GM18951 (cell line): ENCODE measurements around the gene RHOBTB3.

Experiments used
- POLR2A ChIP-seq: IDR thresholded peaks from 4 replicates; pipeline ENCODE4 v1.6.1; 2011; ENCODE audit warnings: mild to moderate bottlenecking; ENCODE audit not compliant: insufficient read length, insufficient read depth; ENCODE audit errors: extremely low read depth
- in situ Hi-C: fragments of 300-500 bp; cut with MboI; formaldehyde crosslinking; loops from one replicate; pipeline ENCODE4 v1.12.0; 2022; ENCODE audit warnings: low sequenced_read_pairs, mixed read lengths, inconsistent platforms; ENCODE audit not compliant: unreplicated experiment

RHOBTB3 gene

DNA sequence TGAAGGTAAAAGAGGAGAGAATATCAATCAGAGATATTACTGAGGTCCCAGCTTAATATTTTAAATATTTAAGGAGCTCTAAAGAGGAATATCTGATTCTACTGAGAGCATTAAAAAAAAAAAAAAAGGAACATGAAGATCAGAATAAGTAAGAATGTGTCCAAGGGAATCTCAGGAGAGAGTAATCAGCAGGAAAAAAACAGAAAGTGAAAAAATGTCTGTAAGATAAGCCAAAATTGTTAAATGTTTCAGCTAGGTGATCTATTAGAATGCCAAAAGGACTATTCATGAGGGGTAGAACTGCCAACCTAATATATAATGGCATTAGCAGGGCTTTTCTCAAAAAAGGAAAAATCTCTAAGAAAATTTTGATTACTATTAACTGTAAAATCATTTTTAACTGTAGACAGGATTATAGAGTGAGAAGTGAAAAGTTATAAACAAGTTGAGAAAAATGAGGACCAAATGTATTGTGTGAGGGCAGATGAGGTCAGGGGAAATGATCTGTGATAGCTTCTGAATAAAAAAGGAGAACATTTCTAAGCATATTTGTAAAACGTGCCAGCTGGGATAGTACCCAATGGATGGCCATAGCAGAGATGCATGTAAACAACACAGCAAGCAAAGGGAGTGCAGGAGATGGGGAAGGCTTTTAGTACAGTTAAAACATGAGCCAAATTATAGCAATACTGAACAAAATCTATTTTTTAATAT, 9.4 kb upstream of the RHOBTB3 start:
- no peak for TF ChIP-seq POLR2A
- in situ Hi-C loops = no loop called here

DNA sequence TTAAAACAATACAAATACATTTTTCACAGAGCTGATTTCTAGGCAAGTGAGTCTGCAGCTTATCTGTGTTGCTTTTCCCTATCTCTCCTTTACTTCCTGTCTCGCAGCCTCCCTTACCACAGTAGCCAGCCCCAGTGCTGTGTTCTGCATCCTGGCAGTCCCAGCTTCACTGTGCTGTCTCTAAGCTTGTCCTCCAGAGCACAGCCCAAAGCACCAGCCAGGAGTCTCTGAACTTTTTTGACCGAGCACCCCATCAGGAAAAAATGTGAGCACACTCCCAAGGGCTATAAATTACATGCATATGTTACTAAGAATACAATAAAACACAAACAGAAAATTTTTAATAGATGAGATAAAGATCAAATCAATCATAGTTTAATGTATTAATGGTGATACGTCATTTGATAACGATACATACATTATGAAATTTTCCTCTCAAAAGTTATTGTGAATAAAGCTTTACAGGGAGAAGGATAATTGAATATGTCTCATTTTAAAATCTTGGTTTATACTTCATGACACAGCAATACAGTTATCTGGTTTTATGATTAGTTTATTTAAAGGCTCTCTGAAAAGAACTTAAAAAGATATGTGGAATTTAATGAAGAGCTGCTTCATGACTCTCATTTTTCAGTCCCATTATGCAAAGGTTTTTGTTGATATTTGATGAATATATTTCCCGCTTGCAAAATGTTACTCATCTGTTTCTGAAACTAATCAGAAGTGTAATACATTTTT, 7.3 kb upstream of the RHOBTB3 start:
- in situ Hi-C loops = no loop called here

DNA sequence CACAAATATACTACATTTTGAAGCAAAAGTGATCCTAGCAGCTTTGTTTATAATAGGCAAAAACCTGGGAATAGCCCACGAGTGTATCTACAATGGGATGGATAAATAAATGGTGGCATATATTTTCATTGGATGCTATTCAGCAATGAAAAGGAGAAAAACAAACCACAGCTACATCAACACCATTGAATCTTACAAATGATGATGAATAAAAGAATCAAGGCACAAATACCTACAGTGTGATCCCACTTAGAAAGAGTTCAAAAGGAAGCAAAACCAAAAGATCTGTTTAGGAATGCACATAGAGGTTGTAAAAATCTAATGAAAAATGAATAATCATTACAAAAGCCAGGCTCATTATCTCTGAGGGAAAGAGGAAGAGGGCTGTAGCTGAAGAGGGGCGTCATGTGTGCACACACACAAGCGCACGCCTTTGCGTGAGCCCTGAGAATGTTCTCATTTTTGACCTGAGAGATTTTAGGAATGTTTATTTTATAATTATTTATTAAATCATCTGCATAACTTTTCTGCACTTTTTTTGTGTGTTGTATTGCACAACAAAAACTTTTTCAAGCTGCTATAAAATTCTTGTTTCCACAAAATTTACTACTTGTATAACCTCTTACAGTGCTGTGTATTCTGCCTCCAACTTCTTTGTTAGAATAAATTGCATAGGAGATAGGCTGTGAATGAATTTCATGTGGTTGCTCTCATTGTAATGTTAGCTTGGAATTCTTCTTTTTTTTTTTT, 5.9 kb upstream of the RHOBTB3 start:
- in situ Hi-C loops = no loop called here

More for the DNA sequence above, 7.3 kb upstream of the RHOBTB3 start:
- no peak for TF ChIP-seq POLR2A

DNA sequence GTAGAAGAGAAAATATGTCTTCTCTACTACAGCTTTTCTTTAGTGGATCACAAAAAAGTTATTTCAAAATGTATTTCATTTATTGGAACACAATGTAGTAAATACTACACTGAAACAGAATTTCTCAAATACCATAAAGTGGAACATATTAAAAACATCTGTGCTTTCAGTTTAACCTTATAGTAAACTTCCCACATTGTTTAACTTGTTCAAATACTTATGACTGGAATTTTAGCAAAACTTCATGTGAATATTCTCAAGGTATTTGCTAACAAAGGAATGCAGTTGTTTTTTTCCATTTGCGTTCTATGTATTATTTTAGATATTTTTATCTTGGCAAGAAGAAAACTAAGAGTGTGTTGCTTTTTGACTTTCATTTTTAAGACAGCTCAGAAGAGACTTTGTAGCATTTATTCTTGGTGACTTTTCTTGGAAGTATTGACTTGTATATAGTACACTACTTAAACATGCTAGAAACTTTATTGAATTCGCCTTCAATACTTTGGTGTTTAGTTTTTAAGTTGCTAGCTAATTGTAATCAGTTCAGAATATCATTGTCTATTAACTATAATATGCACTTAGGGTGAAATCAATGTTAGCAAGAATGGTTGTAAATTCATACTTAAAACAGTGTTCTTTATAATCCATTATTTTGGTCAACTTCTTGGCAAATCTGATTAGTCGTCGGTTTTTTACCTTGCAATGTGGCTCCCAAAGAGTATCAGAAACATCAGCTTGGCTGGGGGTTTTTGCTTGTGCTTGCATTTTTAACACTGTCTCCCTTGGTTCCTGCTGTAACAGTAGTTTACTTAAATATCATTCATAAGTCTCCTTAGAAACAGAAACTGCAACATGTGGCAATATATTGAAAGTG, 5.0 kb upstream of the RHOBTB3 start:
- in situ Hi-C loops = no loop called here
- no peak for TF ChIP-seq POLR2A

More for the DNA sequence above, 5.9 kb upstream of the RHOBTB3 start:
- TF ChIP-seq POLR2A = no peak

DNA sequence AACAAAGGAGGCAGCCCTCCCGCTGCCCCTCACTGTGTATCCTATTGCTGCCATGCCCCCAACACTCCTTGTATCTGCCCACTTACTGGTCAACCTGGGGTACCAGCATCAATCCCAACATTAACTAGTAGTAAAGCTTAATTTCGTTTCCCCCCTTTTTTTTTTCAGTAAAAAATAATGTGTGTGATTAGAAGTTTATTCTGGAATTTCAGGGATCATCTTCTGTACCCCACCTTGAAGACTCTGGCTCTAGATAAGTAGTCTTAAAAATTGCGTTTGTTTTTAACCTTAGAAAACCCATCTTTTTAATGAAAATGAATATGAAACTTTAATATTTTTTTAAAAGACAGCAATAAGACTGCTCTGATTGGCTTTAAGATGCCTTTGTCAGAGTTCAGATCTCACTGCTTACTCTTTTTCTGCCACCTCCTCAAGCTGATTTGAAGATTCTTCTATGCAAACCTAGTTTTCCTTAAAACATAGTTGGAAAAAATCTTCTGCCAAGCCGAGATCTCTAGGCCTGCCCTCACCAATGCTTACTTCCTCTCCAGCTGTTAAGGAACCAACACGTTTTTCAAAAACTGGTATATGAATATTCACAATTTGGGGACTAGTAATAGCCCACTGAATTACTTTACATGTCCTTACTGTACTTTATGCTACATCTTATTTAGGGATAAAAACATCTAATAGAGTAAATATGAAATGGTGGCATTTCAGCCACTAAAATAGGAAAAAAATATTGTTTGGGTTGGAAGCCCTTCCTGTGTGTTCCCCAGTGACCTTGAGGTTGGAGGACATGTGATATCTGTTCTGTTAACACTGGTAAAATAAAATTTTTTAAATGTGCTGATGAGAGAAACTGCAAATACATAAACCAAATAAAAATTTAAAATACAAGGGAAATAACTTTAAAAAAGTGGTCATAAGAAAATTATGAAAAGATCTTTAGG, 4.0 kb upstream of the RHOBTB3 start:
- no peak for TF ChIP-seq POLR2A
- in situ Hi-C loops = no loop called here

DNA sequence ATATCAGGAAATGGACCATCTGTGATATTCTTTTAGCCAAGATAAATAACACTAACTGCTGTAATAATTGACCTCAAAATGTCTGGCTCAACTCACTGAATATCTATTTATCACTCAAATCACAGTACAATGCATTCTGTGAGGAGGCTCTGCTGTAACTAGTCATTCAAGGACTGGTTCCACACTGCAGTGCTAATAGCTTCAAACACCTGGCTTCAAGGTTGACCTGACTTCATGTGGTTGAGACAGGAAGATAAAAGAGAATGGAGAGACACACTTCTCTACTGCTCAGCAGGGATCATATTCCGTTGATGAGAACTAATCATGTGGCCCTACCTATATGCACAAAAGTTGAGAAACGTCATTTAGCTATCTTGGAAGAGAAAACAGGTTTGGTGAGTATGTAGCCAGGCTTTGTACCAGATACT, 3.4 kb upstream of the RHOBTB3 start:
- in situ Hi-C loops = no loop called here
- no peak for TF ChIP-seq POLR2A

DNA sequence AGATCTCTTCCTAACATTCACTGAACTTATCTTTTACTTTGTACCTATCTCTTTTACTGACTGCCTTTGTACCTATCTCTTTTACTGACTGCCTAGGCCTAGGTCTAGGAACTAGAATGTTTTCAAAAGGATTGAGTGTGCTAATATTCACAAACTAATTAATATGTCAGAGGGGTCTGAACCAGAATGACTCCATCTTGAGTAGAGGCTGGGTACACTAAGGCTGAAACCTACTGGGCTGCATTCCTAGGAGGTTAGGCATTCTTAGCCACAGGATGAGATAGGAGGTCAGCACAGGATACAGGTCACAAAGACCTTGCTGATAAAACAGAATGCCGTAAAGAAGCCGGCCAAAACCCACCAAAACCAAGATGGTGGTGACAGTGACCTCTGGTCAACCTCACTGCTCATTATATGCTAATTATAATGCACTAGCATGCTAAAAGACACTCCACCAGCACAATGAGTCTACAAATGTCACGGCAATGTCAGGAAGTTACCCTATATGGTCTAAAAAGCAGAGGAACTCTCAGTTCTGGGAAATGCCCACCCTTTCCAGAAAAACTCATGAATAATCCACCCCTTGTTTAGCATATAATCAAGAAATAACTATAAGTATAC, 2.5 kb upstream of the RHOBTB3 start:
- in situ Hi-C loops = no loop called here
- no peak for TF ChIP-seq POLR2A

DNA sequence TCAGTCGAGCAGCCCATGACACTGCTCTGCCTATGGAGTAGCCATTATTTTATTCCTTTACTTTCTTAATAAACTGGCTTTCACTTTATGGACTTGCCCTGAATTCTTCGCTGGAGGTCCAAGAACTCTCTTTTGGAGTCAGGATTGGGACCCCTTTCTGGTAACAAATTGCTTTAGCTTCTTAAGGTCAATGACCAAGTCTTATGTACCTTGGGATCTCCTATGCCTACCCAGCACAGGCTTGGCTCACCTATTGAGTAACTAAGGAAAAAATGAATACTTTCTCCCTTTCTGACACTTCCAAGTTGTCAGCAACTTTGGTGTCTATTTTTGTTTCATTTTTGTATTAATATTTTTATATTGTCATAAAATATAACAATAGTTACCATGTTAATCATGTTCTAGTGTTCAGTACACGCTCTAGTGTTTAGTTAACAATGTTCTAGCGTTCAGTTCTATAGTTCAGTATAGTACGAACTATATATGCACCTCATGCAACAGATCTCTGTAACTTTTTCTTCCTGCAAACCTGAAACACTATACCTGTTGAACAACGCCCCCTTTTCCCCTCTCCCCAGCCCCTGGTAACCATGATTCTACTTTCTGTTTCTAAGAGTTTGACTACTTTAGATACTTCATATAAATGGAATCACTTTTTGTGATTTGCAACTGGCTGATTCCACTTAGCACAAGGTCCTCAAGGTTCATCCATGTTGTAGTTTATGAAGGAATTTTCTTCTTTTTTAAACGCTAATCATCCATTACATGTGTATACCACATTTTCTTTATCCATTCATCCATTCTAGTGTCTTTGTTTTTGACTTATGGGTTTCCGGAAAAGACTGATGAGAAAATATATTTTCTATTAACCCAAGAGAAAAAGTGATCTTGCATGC, 1.8 kb upstream of the RHOBTB3 start:
- no peak for TF ChIP-seq POLR2A
- in situ Hi-C loops = no loop called here

DNA sequence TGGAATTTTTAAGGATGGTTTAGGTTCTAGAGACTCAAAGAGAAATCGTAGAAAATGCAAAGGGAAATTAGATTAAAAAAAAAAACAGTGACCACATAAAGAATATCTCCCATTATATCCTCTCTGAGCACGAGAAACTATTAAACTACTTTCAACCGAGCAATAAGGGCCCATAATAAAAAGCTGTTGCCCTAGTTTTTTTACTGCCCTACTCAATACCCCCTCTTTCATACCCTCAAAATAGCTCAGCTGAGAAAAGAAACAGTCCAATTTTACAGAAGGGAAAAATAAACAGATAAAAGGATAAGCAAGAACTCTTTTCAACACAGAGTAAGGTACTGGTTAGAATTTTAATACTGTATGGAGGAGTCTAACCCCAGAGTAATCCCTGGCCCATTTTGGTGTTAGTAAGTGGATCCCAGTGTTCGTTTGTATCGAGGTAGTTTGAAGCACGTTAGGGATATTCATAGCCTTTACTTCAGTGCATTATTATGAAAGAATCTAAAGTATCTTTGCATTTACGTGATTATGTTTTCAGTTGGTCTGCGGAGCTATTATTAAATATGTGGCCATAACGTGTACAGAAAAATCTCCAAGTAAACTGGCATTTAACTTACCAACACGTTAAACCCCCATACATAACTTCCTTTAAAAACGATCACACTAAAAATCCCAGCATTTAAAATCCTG, 980 bp upstream of the RHOBTB3 start:
- in situ Hi-C loops = no loop called here
- TF ChIP-seq POLR2A = no peak

DNA sequence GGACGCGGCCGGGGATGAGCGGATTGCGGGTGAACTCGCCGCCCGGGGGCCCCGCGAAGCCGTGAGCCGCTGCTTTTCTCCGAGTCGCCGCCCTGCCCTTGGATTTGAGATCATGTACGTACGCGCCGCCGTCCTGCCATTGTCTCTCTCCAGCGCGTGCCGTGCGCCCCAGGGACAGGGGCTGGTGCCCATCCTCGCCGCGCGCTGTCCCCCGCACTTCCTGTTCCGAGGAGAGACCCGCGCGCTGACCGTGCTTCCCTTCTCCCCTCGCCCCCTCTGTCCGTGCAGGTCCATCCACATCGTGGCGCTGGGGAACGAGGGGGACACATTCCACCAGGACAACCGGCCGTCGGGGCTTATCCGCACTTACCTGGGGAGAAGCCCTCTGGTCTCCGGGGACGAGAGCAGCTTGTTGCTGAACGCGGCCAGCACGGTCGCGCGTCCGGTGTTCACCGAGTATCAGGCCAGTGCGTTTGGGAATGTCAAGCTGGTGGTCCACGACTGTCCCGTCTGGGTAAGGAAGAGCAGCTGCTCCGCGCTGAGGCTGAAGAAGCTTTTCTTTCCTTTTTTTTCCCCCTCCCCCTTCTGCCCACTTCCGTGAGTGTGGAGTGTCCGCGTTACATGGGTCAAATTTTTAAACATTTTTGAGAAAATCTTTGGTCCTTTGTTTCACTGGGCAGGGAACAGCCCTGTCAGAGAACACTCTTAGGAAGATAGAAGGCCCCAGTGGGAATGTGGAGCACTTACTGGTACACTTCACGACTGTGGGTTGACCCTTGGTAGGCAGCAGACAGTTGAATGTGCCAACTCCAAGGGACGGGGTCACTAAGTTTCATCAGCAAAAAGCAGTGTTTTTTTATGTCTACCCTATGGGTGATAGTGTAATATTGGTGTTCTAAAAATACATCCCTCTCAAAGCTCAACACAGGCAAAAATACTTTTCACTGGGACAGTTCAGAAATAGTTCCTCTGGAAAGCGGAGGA, 727 bp downstream of the RHOBTB3 start:
- in situ Hi-C loops = no loop called here
- no peak for TF ChIP-seq POLR2A
